HL-60 (cell line): ENCODE results near the gene MELTF.

Experiments used
- DNase-seq, 2 experiments: peaks; one replicate each; pipeline ENCODE4 v3.0.0-alpha.2; 2010 to 2020; ENCODE audit warnings: low read depth in 1 of 2, low spot score in 1 of 2
- H3K27ac ChIP-seq: fragments of 250-450 bp; sonication (Bioruptor Pico); replicated peaks from 2 replicates; pipeline ENCODE4 v1.5.1; 2020; ENCODE audit warnings: mild to moderate bottlenecking, moderate library complexity
- H3K27me3 ChIP-seq: fragments of 250-450 bp; sonication (Bioruptor Pico); 2 replicates; pipeline ENCODE4 v1.5.1; 2021; ENCODE audit warnings: mild to moderate bottlenecking, moderate library complexity; ENCODE audit not compliant: insufficient read depth, poor library complexity, severe bottlenecking
- H3K4me3 ChIP-seq: replicated peaks from 2 replicates; pipeline ENCODE4 v1.5.1; 2011; ENCODE audit warnings: mild to moderate bottlenecking, control low read depth, low read length; ENCODE audit not compliant: insufficient read depth
- CTCF ChIP-seq: IDR thresholded peaks from one replicate; pipeline ENCODE4 v1.5.1; 2011; ENCODE audit warnings: low read length, control low read depth, inconsistent platforms; ENCODE audit not compliant: insufficient read depth
- GABPA ChIP-seq: IDR thresholded peaks from 2 replicates; pipeline ENCODE4 v1.6.1; 2012; ENCODE audit warnings: low read depth
- POLR2AphosphoS5 ChIP-seq: IDR thresholded peaks from 2 replicates; pipeline ENCODE4 v1.6.1; 2012; ENCODE audit warnings: low read depth
- SPI1 ChIP-seq: IDR thresholded peaks from 2 replicates; pipeline ENCODE4 v1.6.1; 2012; ENCODE audit warnings: low read depth, mild to moderate bottlenecking, borderline replicate concordance
- TF ChIP-seq, protein P1 (sequence below): IDR thresholded peaks from 2 replicates; pipeline ENCODE4 v1.6.1; 2012; ENCODE audit warnings: low read depth; ENCODE audit not compliant: insufficient replicate concordance

MELTF gene

GRCh38 chr3:197006860-197007259 is 22.8 kb downstream of the MELTF start:
- DNase-seq, result no peak
- TF ChIP-seq POLR2AphosphoS5 (no peak), GABPA (no peak), CTCF (no peak), SPI1 (no peak)
- TF ChIP-seq, protein P1, sequence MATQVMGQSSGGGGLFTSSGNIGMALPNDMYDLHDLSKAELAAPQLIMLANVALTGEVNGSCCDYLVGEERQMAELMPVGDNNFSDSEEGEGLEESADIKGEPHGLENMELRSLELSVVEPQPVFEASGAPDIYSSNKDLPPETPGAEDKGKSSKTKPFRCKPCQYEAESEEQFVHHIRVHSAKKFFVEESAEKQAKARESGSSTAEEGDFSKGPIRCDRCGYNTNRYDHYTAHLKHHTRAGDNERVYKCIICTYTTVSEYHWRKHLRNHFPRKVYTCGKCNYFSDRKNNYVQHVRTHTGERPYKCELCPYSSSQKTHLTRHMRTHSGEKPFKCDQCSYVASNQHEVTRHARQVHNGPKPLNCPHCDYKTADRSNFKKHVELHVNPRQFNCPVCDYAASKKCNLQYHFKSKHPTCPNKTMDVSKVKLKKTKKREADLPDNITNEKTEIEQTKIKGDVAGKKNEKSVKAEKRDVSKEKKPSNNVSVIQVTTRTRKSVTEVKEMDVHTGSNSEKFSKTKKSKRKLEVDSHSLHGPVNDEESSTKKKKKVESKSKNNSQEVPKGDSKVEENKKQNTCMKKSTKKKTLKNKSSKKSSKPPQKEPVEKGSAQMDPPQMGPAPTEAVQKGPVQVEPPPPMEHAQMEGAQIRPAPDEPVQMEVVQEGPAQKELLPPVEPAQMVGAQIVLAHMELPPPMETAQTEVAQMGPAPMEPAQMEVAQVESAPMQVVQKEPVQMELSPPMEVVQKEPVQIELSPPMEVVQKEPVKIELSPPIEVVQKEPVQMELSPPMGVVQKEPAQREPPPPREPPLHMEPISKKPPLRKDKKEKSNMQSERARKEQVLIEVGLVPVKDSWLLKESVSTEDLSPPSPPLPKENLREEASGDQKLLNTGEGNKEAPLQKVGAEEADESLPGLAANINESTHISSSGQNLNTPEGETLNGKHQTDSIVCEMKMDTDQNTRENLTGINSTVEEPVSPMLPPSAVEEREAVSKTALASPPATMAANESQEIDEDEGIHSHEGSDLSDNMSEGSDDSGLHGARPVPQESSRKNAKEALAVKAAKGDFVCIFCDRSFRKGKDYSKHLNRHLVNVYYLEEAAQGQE, result no peak
- Histone ChIP-seq H3K4me3 (no peak overlapping the region), H3K27ac (no peak overlapping the region), H3K27me3 (no peaks in the 10 kb centered on the region)

GRCh38 chr3:197006446-197006845 is 23.2 kb downstream of the MELTF start:
- Histone ChIP-seq H3K27me3 (no peaks in the 10 kb centered on the region), H3K27ac (no peak overlapping the region), H3K4me3 (no peak overlapping the region)
- no peak for DNase-seq
- TF ChIP-seq GABPA, result no peak
- no peak for TF ChIP-seq CTCF
- TF ChIP-seq, protein P1, result no peak

- Histone ChIP-seq H3K27me3 (no peaks in the 10 kb centered on the region), H3K27ac (peak overlapping the region; percentile 33; the same call in 1 of the 2 replicates), H3K4me3 (peak overlapping the region; percentile 38)
- no peak for DNase-seq
- no peak for TF ChIP-seq POLR2AphosphoS5
- TF ChIP-seq, protein P1, result no peak
- TF ChIP-seq SPI1, result no peak
- no peak for TF ChIP-seq GABPA
- no peak for TF ChIP-seq CTCF
Observed at GRCh38 chr3:197003461-197004385, 25.9 kb downstream of the MELTF start.
